Mesenchymal stem cell (in vitro differentiated cells and primary cell): Measurements from ENCODE around the gene ARSG.

Experiments
- DNase-seq: peaks from one replicate; pipeline ENCODE4 v3.0.0-alpha.2; 2013
- H2AFZ ChIP-seq: one replicate; pipeline ENCODE4 v1.6.1; 2013; ENCODE audit warnings: low read depth, mild to moderate bottlenecking, control low read depth, inconsistent platforms, low read length, moderate library complexity
- H2AK5ac ChIP-seq: 2 replicates; pipeline ENCODE4 v1.6.1; 2013; ENCODE audit warnings: low read length, moderate library complexity, mild to moderate bottlenecking, inconsistent platforms; ENCODE audit not compliant: severe bottlenecking
- H2BK120ac ChIP-seq: one replicate; pipeline ENCODE4 v1.6.1; 2013; ENCODE audit warnings: low read depth, mild to moderate bottlenecking, inconsistent platforms, low read length, moderate library complexity
- H2BK12ac ChIP-seq, 2 experiments: one replicate each; pipeline ENCODE4 v1.6.1; 2013; ENCODE audit warnings: inconsistent platforms in 2 of 2, low read length in 2 of 2, mild to moderate bottlenecking in 2 of 2, moderate library complexity in 2 of 2, control low read depth in 1 of 2
- H2BK15ac ChIP-seq: one replicate; pipeline ENCODE4 v1.6.1; 2013; ENCODE audit warnings: mild to moderate bottlenecking, low read depth, inconsistent platforms; ENCODE audit not compliant: poor library complexity, severe bottlenecking
- H2BK5ac ChIP-seq: 2 replicates; pipeline ENCODE4 v1.6.1; 2013; ENCODE audit warnings: low read depth, mild to moderate bottlenecking, low read length, control low read depth, inconsistent platforms; ENCODE audit not compliant: poor library complexity, severe bottlenecking
- H3K14ac ChIP-seq, 2 experiments: one replicate each; pipeline ENCODE4 v1.6.1; 2013; ENCODE audit warnings: inconsistent platforms in 2 of 2, low read length in 2 of 2, control low read depth in 1 of 2, mild to moderate bottlenecking in 1 of 2, moderate library complexity in 1 of 2
- H3K18ac ChIP-seq, 2 experiments: one replicate each; pipeline ENCODE4 v1.6.1; 2013; ENCODE audit warnings: inconsistent platforms in 2 of 2, low read length in 2 of 2, control low read depth in 1 of 2, low read depth in 1 of 2, mild to moderate bottlenecking in 1 of 2
- H3K23ac ChIP-seq, 2 experiments: one replicate each; pipeline ENCODE4 v1.6.1; 2013; ENCODE audit warnings: inconsistent platforms in 2 of 2, low read length in 2 of 2, mild to moderate bottlenecking in 2 of 2, moderate library complexity in 2 of 2, control low read depth in 1 of 2
- H3K27ac ChIP-seq: 2 replicates; pipeline ENCODE4 v1.5.1; 2013; ENCODE audit warnings: mild to moderate bottlenecking, moderate library complexity, low read length, control low read depth, inconsistent platforms; ENCODE audit not compliant: poor library complexity, severe bottlenecking
- H3K27me3 ChIP-seq, 2 experiments: 2 replicates each; pipeline versions ENCODE4 v1.6.1 to v1.7.0; 2013; ENCODE audit warnings: low read length in 2 of 2, mild to moderate bottlenecking in 2 of 2, moderate library complexity in 2 of 2, control low read depth in 1 of 2, inconsistent platforms in 1 of 2; ENCODE audit not compliant: control insufficient read depth in 1 of 2, insufficient read depth in 1 of 2
- H3K36me3 ChIP-seq, 2 experiments: 2 replicates each; pipeline versions ENCODE4 v1.6.1 to v1.7.0; 2013; ENCODE audit warnings: low read length in 2 of 2, control low read depth in 1 of 2, inconsistent platforms in 1 of 2, low read depth in 1 of 2, mild to moderate bottlenecking in 1 of 2; ENCODE audit not compliant: insufficient read depth in 2 of 2, control insufficient read depth in 1 of 2
- H3K4ac ChIP-seq, 2 experiments: one replicate each; pipeline ENCODE4 v1.6.1; 2013; ENCODE audit warnings: inconsistent platforms in 2 of 2, low read length in 2 of 2, mild to moderate bottlenecking in 2 of 2, moderate library complexity in 2 of 2, control low read depth in 1 of 2, low read depth in 1 of 2
- H3K4me1 ChIP-seq: 2 replicates; pipeline ENCODE4 v1.6.1; 2013; ENCODE audit warnings: low read depth, low read length, control low read depth; ENCODE audit not compliant: control insufficient read depth, insufficient read depth
- H3K4me2 ChIP-seq: 2 replicates; pipeline ENCODE4 v1.6.1; 2013; ENCODE audit warnings: low read length, mild to moderate bottlenecking, inconsistent platforms; ENCODE audit not compliant: poor library complexity, severe bottlenecking
- H3K4me3 ChIP-seq, 2 experiments: 2 replicates each; pipeline versions ENCODE4 v1.5.1 to v1.7.0; 2013; ENCODE audit warnings: low read length in 2 of 2, mild to moderate bottlenecking in 2 of 2, control low read depth in 1 of 2, low read depth in 1 of 2; ENCODE audit not compliant: insufficient read depth in 1 of 2
- H3K79me1 ChIP-seq: replicated peaks from 2 replicates; pipeline ENCODE4 v1.6.1; 2013; ENCODE audit warnings: mild to moderate bottlenecking, control low read depth, low read length, inconsistent platforms; ENCODE audit not compliant: poor library complexity, severe bottlenecking
- H3K9ac ChIP-seq: 2 replicates; pipeline ENCODE4 v1.7.0; 2013; ENCODE audit warnings: mild to moderate bottlenecking, low read length, moderate library complexity
- H3K9me3 ChIP-seq: 2 replicates; pipeline ENCODE4 v1.7.0; 2013; ENCODE audit warnings: mild to moderate bottlenecking, low read length; ENCODE audit not compliant: control insufficient read depth
- H4K8ac ChIP-seq: one replicate; pipeline ENCODE4 v1.6.1; 2013; ENCODE audit warnings: inconsistent platforms, mild to moderate bottlenecking, low read length, moderate library complexity
- H4K91ac ChIP-seq: one replicate; pipeline ENCODE4 v1.6.1; 2013; ENCODE audit warnings: mild to moderate bottlenecking, low read length, inconsistent platforms
- WGBS: methylation state at CpG from one replicate; pipeline ENCODE4 v1.1.7; 2013; ENCODE audit warnings: mixed read lengths; 5-methylcytosine and 5-hydroxymethylcytosine counted together

Gene ARSG

GRCh38 chr17:68299817-68300216 lies 8.5 kb downstream of the ARSG start:
- no peak overlapping the region for H3K14ac ChIP-seq
- peak overlapping the region in 1 of 2 experiments; percentile 21 for H2BK12ac ChIP-seq
- H2AK5ac ChIP-seq, result no peak overlapping the region
- no peak overlapping the region for H3K9ac ChIP-seq
- WGBS, result 98% methylated on average over 3 of the region's 3 CpGs
- H2BK15ac ChIP-seq, result no peak overlapping the region
- H3K9me3 ChIP-seq, result no peaks in the 10 kb centered on the region
- no peak overlapping the region for H3K27ac ChIP-seq
- no peak overlapping the region for H2AFZ ChIP-seq
- H3K4me3 ChIP-seq, result no peak overlapping the region
- no peak overlapping the region for H2BK120ac ChIP-seq
- no peak overlapping the region for H3K4me2 ChIP-seq
- H2BK5ac ChIP-seq, result no peak overlapping the region
- no peak overlapping the region for H3K4ac ChIP-seq
- no peak overlapping the region for H4K8ac ChIP-seq
- no peaks in the 10 kb centered on the region for H3K36me3 ChIP-seq
- H4K91ac ChIP-seq, result no peak overlapping the region
- H3K4me1 ChIP-seq, result peaks cover 5% of the 10 kb centered on the region
- no peak overlapping the region for H3K18ac ChIP-seq
- H3K27me3 ChIP-seq, result peaks cover 0 to 23% of the 10 kb centered on the region in 2 experiments
- H3K79me1 ChIP-seq, result no peaks in the 10 kb centered on the region
- DNase-seq, result no peak
- H3K23ac ChIP-seq, result no peak overlapping the region

DNA sequence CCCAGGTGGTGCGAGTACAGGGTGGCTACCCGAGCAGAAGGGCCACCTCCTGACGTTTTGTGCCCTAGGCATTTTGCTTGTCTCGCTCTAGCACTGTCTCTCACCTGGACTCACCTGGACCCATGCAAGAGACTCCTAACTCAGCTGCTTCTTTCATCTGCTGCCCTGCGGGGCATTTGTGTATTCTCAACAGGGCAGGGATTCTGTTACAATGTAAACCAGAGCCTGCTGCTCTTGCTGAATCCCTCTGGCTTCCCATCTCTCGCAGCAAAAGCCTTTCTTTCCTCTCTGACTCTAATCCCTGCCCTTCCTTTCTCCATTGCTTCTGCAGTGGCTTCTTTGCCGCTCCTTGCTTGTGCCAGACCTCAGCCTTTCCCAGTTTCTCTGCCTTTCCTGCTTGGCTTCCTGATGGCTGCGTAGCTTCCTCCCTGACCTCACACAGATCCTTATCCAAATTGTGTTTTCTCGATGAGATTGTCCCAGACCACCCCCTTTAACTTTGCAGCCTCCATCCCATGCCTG lies 10.2 kb downstream of the ARSG start:
- Histone ChIP-seq H3K27ac (no peak overlapping the region), H2BK5ac (no peak overlapping the region), H3K14ac (peak overlapping the region in 1 of 2 experiments; percentile 28), H3K27me3 (peaks cover 0 to 14% of the 10 kb centered on the region in 2 experiments), H3K36me3 (no peaks in the 10 kb centered on the region), H3K4me3 (no peak overlapping the region), H4K8ac (peak overlapping the region; percentile 49), H2BK120ac (no peak overlapping the region), H3K9me3 (no peaks in the 10 kb centered on the region), H3K18ac (peak overlapping the region in 1 of 2 experiments; percentile 75), H3K79me1 (no peaks in the 10 kb centered on the region), H3K4me2 (no peak overlapping the region), H2AK5ac (no peak overlapping the region), H2BK12ac (peak overlapping the region in 1 of 2 experiments; percentile 29), H4K91ac (no peak overlapping the region), H3K4me1 (peaks cover 5% of the 10 kb centered on the region), H3K4ac (no peak overlapping the region), H2AFZ (no peak overlapping the region), H3K9ac (no peak overlapping the region), H3K23ac (no peak overlapping the region), H2BK15ac (no peak overlapping the region)
- WGBS, result 64% methylated on average over 9 of the region's 9 CpGs
- no peak for DNase-seq

DNA sequence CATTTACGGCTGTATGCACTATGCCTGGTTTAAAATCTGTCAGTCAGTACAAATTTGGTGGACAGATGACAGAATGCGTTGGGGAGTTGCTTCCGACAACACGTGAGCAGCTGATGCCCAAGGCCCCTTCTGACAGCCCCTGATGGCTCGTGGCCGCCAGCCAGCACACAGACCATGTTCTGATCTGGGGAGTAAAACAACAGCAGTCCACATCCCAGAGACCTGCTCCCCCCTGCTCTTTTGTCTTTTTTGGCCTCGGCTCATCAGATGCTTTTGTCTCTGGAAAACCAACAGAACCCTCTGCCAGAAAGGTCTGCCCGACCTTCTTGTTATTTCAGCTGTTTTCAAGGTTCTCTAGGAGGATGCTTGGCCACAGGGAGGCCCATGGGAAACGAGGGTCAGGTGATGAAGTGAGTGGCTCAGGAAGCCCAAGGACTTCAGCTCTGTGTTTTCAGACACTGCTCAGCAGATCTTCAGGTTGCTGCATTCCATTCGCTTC lies 10.8 kb downstream of the ARSG start:
- Histone ChIP-seq H3K4me2 (no peak overlapping the region), H2BK15ac (no peak overlapping the region), H3K36me3 (no peaks in the 10 kb centered on the region), H3K14ac (peak overlapping the region in 1 of 2 experiments; percentile 9), H3K9ac (no peak overlapping the region), H2BK5ac (no peak overlapping the region), H2BK12ac (peak overlapping the region; percentile 1 to 11), H4K8ac (peak overlapping the region; percentile 31), H3K79me1 (no peaks in the 10 kb centered on the region), H3K27me3 (peaks cover 0 to 9% of the 10 kb centered on the region in 2 experiments), H3K4me3 (no peak overlapping the region), H3K18ac (peak overlapping the region in 1 of 2 experiments; percentile 11), H3K27ac (no peak overlapping the region), H2AFZ (no peak overlapping the region), H3K4me1 (peaks cover 5% of the 10 kb centered on the region), H2BK120ac (no peak overlapping the region), H3K9me3 (peaks cover 2% of the 10 kb centered on the region), H3K23ac (no peak overlapping the region), H3K4ac (peak overlapping the region in 1 of 2 experiments; percentile 50), H4K91ac (peak overlapping the region; percentile 47), H2AK5ac (no peak overlapping the region)
- 91% methylated on average over 10 of the region's 10 CpGs for WGBS
- no peak for DNase-seq

DNA sequence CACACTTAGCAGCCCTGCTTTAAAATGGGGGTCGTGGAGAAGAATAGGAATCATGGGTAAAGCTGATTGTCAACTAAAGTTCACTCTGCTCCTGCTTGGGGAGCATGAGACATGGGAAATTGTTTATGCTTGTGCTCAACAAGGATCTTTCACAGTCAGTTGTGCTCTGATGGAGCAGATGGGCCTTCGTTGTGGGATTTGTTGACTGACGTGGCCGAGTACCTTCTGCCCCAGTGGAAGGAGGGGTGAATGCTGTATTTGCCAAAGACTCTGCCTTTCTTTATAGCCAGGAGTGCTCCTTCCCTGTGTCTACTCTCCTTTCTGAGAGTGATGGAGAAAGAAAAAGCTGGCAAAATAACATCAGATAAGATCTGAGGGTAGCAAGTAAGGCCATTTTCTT lies 11.4 kb downstream of the ARSG start:
- Histone ChIP-seq H3K27me3 (peaks cover 0 to 9% of the 10 kb centered on the region in 2 experiments), H3K23ac (no peak overlapping the region), H2BK5ac (no peak overlapping the region), H3K9me3 (peaks cover 5% of the 10 kb centered on the region), H3K9ac (no peak overlapping the region), H3K4me1 (peaks cover 5% of the 10 kb centered on the region), H3K4ac (peak overlapping the region in 1 of 2 experiments; percentile 43), H2BK12ac (peak overlapping the region; percentile 11 to 83), H2AK5ac (no peak overlapping the region), H3K36me3 (no peaks in the 10 kb centered on the region), H2BK15ac (no peak overlapping the region), H2AFZ (no peak overlapping the region), H3K79me1 (no peaks in the 10 kb centered on the region), H3K18ac (peak overlapping the region in 1 of 2 experiments; percentile 38), H3K4me3 (no peak overlapping the region), H4K8ac (peak overlapping the region; percentile 32), H3K27ac (peak overlapping the region; percentile 17), H3K14ac (no peak overlapping the region), H4K91ac (peak overlapping the region; percentile 47), H3K4me2 (no peak overlapping the region), H2BK120ac (no peak overlapping the region)
- DNase-seq, result no peak
- WGBS, result 78% methylated on average over 4 of the region's 4 CpGs
